ENCODE measurements around the gene C9orf153. TPM values are rescaled to one million over a fixed set of nuclear protein-coding genes. Genes with fewer than 3 reads are reported as not detected.

The C9orf153 gene
- total RNA-seq, 1 donor from 2014 or later: not detected

DNA sequence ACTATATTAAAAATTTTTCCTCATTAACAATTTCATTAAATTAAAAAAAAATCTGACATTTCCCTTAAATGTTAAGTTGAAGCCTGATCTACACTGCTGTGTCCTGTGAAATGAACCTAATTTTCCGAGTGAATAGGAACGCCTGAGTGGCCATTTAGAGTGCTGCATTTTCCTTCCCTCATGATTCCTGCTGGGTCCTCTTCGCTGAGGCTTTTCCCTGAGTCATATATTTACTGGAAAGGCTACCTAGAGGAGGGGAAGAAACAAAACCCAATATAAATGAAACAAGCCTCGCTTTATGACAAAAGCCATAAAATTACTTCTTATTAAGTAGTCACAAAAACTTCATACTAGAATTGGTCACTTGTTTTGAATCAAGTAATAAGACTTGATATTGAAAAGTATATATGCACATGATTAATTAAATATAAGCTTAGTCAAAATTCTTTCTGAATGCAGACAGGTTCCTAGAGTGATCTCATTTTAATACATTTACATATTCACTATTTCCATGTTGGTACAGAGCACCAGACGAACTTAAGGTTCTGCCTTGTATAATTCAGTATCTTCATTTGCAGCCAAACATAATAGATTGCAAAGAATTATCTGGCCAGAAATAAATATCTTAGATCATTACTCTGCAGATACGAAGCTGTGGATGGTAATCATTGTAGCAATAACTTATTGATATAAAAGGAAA, 29.2 kb upstream of the C9orf153 start:
- TF ChIP-seq, protein P1, sequence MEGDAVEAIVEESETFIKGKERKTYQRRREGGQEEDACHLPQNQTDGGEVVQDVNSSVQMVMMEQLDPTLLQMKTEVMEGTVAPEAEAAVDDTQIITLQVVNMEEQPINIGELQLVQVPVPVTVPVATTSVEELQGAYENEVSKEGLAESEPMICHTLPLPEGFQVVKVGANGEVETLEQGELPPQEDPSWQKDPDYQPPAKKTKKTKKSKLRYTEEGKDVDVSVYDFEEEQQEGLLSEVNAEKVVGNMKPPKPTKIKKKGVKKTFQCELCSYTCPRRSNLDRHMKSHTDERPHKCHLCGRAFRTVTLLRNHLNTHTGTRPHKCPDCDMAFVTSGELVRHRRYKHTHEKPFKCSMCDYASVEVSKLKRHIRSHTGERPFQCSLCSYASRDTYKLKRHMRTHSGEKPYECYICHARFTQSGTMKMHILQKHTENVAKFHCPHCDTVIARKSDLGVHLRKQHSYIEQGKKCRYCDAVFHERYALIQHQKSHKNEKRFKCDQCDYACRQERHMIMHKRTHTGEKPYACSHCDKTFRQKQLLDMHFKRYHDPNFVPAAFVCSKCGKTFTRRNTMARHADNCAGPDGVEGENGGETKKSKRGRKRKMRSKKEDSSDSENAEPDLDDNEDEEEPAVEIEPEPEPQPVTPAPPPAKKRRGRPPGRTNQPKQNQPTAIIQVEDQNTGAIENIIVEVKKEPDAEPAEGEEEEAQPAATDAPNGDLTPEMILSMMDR (conservative IDR thresholded peaks at IDR 0.05; ENCODE audit: low read depth, low read length): no peak
- no peak overlapping the region for H3K4me3 ChIP-seq (ENCODE audit: low read depth, low read length)
- DNase-seq (ENCODE audit: low read depth): no peak

DNA sequence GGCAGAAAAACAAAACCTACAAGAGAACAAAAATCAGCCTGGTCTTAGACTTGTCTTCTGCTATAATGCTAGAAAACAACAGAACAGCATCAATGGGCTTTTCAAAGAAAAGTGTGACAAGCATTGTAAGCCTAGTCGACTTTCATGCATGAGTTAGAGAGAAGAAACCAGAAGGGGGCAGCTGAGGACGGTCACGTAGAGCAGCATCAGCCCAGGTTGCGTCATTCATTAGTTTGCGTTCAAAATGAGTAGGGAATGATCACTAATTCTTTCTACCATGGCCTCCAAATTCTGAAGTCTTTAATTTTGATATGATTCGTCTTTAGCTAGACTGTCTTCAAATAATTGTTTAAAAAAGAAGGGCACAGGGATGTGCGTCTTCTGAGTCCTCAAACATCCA, 27.6 kb upstream of the C9orf153 start:
- H3K4me3 ChIP-seq (ENCODE audit: low read depth, low read length): no peak overlapping the region
- DNase-seq (ENCODE audit: low read depth): peak; percentile 23
- TF ChIP-seq, protein P1 (conservative IDR thresholded peaks at IDR 0.05; ENCODE audit: low read depth, low read length): peak; percentile 58

DNA sequence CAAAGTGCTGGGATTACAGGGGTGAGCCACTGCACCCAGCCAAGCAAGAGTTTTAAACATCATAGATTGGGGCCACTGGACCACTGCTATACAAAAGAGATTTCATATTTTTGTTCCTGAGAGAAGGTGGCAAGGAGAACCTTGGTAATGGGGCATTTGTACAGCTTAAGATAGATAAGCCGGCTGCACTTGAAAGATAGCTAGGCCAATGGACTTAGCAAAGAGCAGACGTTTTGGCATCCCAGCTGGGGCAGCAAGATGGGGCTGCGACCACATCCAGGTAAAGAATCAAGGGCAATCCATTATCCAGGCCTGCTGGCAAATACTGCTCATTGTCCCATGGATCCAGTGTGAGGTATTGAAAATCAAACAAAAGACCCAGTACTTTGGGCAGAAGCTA, 26.8 kb upstream of the C9orf153 start:
- no peak for DNase-seq (ENCODE audit: low read depth)
- no peak overlapping the region for H3K4me3 ChIP-seq (ENCODE audit: low read depth, low read length)
- TF ChIP-seq, protein P1 (conservative IDR thresholded peaks at IDR 0.05; ENCODE audit: low read depth, low read length): no peak

DNA sequence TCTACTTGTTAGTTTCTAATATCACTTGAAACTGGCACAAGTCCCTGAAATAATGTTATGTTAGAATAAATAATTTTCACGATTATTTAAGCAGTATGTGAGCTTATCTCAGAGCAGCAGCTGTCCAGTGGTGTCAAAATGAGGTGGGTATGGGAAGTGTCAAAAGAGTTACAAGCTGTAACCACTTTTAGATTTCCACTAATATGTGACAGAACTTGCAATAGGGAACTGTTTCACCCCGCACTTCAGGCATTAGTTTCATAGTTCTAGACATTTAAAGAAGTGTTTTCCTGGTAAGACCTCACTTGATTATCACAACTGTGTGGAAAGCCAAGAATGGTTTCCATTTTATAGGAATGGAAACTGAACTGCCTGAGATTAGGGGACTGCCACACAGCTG, 25.8 kb upstream of the C9orf153 start:
- TF ChIP-seq, protein P1 (conservative IDR thresholded peaks at IDR 0.05; ENCODE audit: low read depth, low read length): no peak
- no peak overlapping the region for H3K4me3 ChIP-seq (ENCODE audit: low read depth, low read length)
- no peak for DNase-seq (ENCODE audit: low read depth)

DNA sequence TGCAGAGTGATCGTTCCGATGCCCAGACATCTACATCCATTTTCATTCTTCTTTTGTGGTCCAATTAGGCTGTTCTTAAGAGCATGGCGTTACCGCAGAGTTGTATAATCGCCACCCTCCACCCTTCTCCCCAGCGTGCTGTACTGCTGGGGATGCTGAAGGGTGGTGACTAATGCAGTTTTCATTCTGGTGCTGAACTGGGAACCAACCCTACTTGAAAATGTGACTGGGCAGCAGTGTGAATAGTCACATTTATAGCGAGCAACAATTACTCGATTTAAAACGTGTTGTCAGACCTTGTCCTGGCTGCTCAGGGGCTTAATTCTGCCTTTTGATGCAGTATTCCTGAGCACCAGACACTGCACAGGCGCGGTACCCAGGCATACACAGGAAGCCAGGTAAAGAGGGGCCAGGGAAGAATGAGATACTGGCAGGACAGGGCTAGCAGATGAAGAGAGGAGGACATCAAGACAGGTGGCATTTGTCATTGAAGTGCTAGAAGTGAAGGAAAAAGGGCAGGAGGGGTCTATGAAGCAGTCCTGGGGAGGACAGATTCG, 23.6 kb upstream of the C9orf153 start:
- DNase-seq (ENCODE audit: low read depth): peak; percentile 66
- TF ChIP-seq, protein P1 (conservative IDR thresholded peaks at IDR 0.05; ENCODE audit: low read depth, low read length): no peak
- peak overlapping the region; percentile 93 for H3K4me3 ChIP-seq (ENCODE audit: low read depth, low read length)

DNA sequence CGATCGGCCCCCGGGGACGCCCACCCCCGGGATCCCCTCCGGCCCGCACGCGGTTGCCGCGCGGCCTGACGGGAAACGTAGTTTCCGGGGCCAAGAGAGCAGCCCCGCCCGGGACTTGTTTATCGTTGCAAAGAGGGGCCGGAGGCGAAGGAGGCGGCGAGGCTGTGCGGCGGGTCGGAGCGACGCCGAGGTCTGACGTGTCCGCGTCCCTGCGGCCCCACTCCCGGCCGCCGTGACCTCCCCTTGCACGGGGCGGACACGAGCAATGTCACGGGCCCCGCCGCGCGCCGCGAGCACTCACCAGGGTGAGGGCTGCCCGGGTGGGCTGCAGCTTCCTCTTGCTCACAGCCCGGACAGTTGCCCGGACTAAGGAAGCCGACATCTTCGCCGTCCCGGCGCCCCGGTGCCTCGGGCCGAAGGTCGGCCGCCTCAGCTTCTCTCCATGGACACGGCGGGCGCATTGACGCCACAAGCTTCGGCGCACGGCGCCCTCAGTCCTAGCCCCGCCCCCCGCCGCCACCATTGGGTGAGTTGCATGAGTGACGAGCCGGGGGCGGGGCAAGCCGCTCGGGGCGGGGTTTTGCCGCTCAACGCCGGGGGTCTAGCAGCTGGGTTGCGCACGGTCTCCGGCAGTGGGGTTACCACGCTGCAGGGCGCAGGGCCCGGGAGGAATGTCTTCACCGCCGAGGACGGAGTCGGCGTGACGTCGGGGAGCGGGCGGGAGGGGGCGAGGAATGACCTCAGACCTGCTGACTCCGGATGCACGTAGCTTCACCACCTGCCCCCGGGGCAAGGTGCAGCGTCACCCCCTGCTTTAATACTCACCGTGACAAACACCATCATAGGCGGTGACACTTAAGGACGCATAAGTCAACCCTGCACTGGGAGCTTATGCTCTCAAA, 22.9 kb upstream of the C9orf153 start, which contains the start of gene ISCA1:
TSS of gene ISCA1 (minus strand) at position 462 of the 902 bp plus-strand sequence. CDS start at position 382, 80 bp downstream.
- peak within 1 kb of the TSS; percentile 93 for H3K4me3 ChIP-seq (ENCODE audit: low read depth, low read length)
- DNase-seq (ENCODE audit: low read depth): peak; percentile 13
- TF ChIP-seq, protein P1 (conservative IDR thresholded peaks at IDR 0.05; ENCODE audit: low read depth, low read length): no peak

Data from epithelial cell of proximal tubule (primary cell).